Tongue (tissue), 2 donors: ENCODE results near the gene ELL2. TPM values are rescaled to one million over a fixed set of nuclear protein-coding genes. Genes with fewer than 3 reads are reported as not detected.
"Not testable (repeated sequence)": the region's sequence is repeated elsewhere in the genome, so short reads cannot be mapped to it uniquely, and the experiment has no call there.

Experiments used
- DNase-seq: peaks from one replicate; pipeline ENCODE4 v3.0.0-alpha.2; 2015
- total RNA-seq: library from RNA; depleted of rRNA; stranded (reverse); fragments of >200 nt; gene quantifications from one replicate; pipeline ENCODE4 v1.2.3, GENCODE V29; 2014

The ELL2 gene
- total RNA-seq, 1 donor from 2014 or later: 59.6 TPM

GRCh38 chr5:95930141-95930930, 31.3 kb downstream of the ELL2 start:
- DNase-seq: no peak

- no peak for DNase-seq
Observed at GRCh38 chr5:95928724-95929253, 32.9 kb downstream of the ELL2 start.

- no peak for DNase-seq
Observed at GRCh38 chr5:95927927-95928723, 33.5 kb downstream of the ELL2 start.

- not testable (repeated sequence) for DNase-seq
Observed at GRCh38 chr5:95927300-95927699, 34.4 kb downstream of the ELL2 start.

GRCh38 chr5:95925939-95926338, 35.7 kb downstream of the ELL2 start:
- DNase-seq: no peak

- DNase-seq: peak; percentile 46
Observed at GRCh38 chr5:95925378-95925744, 36.3 kb downstream of the ELL2 start.

GRCh38 chr5:95924720-95925377, 36.8 kb downstream of the ELL2 start:
- DNase-seq: peak; percentile 35

- DNase-seq: no peak
Observed at GRCh38 chr5:95923918-95924544, 37.6 kb downstream of the ELL2 start.

- DNase-seq: no peak
Observed at GRCh38 chr5:95922798-95923197, 38.9 kb downstream of the ELL2 start.

GRCh38 chr5:95921501-95921900, 40.1 kb downstream of the ELL2 start:
- no peak for DNase-seq

- DNase-seq: no peak
Observed at GRCh38 chr5:95920822-95921221, 40.8 kb downstream of the ELL2 start.

- no peak for DNase-seq
Observed at GRCh38 chr5:95919658-95920057, 42.0 kb downstream of the ELL2 start.

GRCh38 chr5:95918421-95919006, 43.1 kb downstream of the ELL2 start:
- no peak for DNase-seq

GRCh38 chr5:95917207-95917606, 44.4 kb downstream of the ELL2 start:
- no peak for DNase-seq

GRCh38 chr5:95916687-95917085, 45.0 kb downstream of the ELL2 start:
- DNase-seq: no peak

GRCh38 chr5:95915999-95916686, 45.5 kb downstream of the ELL2 start:
- no peak for DNase-seq

GRCh38 chr5:95913663-95914062, 48.0 kb downstream of the ELL2 start:
- no peak for DNase-seq

- no peak for DNase-seq
Observed at GRCh38 chr5:95912029-95912428, 49.6 kb downstream of the ELL2 start.

GRCh38 chr5:95910521-95910920, 51.1 kb downstream of the ELL2 start:
- DNase-seq: no peak

- peak; percentile 43 for DNase-seq
Observed at GRCh38 chr5:95909738-95910137, 51.9 kb downstream of the ELL2 start.

- DNase-seq: no peak
Observed at GRCh38 chr5:95908799-95909198, 52.9 kb downstream of the ELL2 start.
